Adrenal gland (tissue), 12 donors: ENCODE results near the gene TUBGCP6. TPM values are rescaled to one million over a fixed set of nuclear protein-coding genes. Genes with fewer than 3 reads are reported as not detected.

Source experiments
- DNase-seq, 7 donors: peaks; one replicate each; pipeline ENCODE4 v3.0.0-alpha.2; 2019 to 2020
- H3K27ac ChIP-seq, 5 donors: fragments of 200-600 bp; sonication (generic) in 4 of 5; 1 replicate in 3 of 5; 2 replicates in 2 of 5; pipeline versions ENCODE4 v1.5.1 to v1.8.0; 2016 to 2020; ENCODE audit warnings: mild to moderate bottlenecking in 1 of 5
- H3K27me3 ChIP-seq: fragments of 200-600 bp; 2 replicates; pipeline ENCODE4 v1.8.0; 2021
- H3K36me3 ChIP-seq, 2 donors: fragments of 200-600 bp; replicated peaks in 1 of 2; 1 replicate in 1 of 2; 2 replicates in 1 of 2; pipeline versions ENCODE4 v1.5.1 to v1.8.0; 2018 to 2022
- H3K4me1 ChIP-seq, 2 donors: fragments of 200-600 bp; replicated peaks in 1 of 2; 1 replicate in 1 of 2; 2 replicates in 1 of 2; pipeline versions ENCODE4 v1.5.1 to v1.8.0; 2018 to 2021
- H3K4me3 ChIP-seq, 4 donors: fragments of 200-600 bp; sonication (generic) in 3 of 4; one replicate each; pipeline ENCODE4 v1.5.1; 2016 to 2018
- H3K9me3 ChIP-seq, 3 donors: fragments of 200-600 bp; sonication (generic) in 1 of 3; replicated peaks in 1 of 3; 1 replicate in 2 of 3; 2 replicates in 1 of 3; pipeline versions ENCODE4 v1.5.1 to v1.8.0; 2016 to 2021
- POLR2A ChIP-seq, 2 donors: fragments of 450-650 bp; IDR thresholded peaks; one replicate each; pipeline ENCODE4 v1.6.1; 2017; ENCODE audit warnings: antibody characterized with exemption in 2 of 2, mild to moderate bottlenecking in 2 of 2, moderate library complexity in 1 of 2
- WGBS, 4 donors: extraction: QIAGEN DNeasy Blood & Tissue Kit in 2 of 4; methylation state at CpG; one replicate each; pipeline versions ENCODE4 v1.1.5 to v1.1.7; 2013 to 2017; 5-methylcytosine and 5-hydroxymethylcytosine counted together
- intact Hi-C, 2 donors: fragments of 100-400 bp; cut with DNase I; formaldehyde crosslinking; loops; one replicate each; pipeline versions ENCODE4 v1.14.1 to v1.15.0; 2022 to 2023
- polyA plus RNA-seq, 3 donors: library from polyadenylated mRNA; stranded (reverse); fragments of 200-250 nt in 2 of 3; fragments of 350-450 nt in 1 of 3; fragmentation: Illumina TruSeq in 1 of 3; extraction: RNeasy Lipid Tissue Mini Kit (QIAGEN cat#74804) in 1 of 3; gene quantifications; one replicate each; pipeline ENCODE4 v1.2.3, GENCODE V29; 2013 to 2014
- total RNA-seq, 9 donors: library from RNA; depleted of rRNA in 4 of 9; stranded (reverse); fragments of >200 nt in 4 of 9; fragments of 120-200 nt in 1 of 9; fragmentation: NEBNext Ultra II Directional in 1 of 9; extraction: Animal tissue kit (Norgen Biotek cat#: 25700) in 1 of 9; gene quantifications; one replicate each; pipeline versions ENCODE4 v1.1.0 to v1.2.4, GENCODE V29; 2013 to 2023
- TF ChIP-seq, protein P1 (sequence below), 6 experiments: fragments of 450-650 bp in 4 of 6; fragments of 200-600 bp in 2 of 6; sonication (generic) in 1 of 6; IDR thresholded peaks; 1 replicate in 5 of 6; 2 replicates in 1 of 6; pipeline versions ENCODE4 v1.5.1 to v1.8.0; 2016 to 2021; ENCODE audit warnings: antibody characterized with exemption in 6 of 6, mild to moderate bottlenecking in 2 of 6, moderate library complexity in 1 of 6
- donor health status: healthy with polysubstance abuse.
- donor health status: Bipolar disorder and iron deficiency.
- donor health status: DM: yes; HTN: yes; CAD: no.
- donor health status: DM: no; HTN: no; CAD: no.
- donor health status: DM: no; HTN: no; CAD: no.
- donor health status: DM: yes; HTN: yes; CAD: no.

The TUBGCP6 gene
- total and polyA plus RNA-seq, 12 donors, result 8.3 to 171 (median 47.4) TPM

DNA sequence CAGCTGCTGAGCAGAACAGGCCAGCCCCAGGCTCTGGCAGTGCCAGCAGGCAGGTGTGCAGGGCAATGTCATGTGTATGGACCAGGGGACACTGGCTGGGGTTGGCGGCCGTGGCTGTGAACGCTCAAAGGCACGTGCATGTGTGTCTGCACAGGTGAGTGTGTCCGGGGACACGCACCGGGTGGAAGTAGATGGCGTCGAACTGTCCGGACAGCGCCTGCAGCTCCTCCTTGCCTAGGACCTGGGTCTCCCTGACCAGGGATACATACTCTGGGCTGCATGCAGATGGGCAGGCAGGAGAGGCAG, 5.4 kb upstream of the TUBGCP6 start:
- WGBS, 4 donors, result 20 to 74% (median 70%) methylated on average over 1 to 11 of the region's 11 CpGs
- intact Hi-C loops, result loop anchor here (5.0 to 10.0 kb wide), 2 partner anchors 92 to 365 kb away; partner anchors contain the start of gene PPP6R2 (in 1 of the 2)
- Histone ChIP-seq H3K4me3 (peak overlapping the region in 2 of 4 donors; percentile 55 to 93), H3K9me3 (no peaks in the 10 kb centered on the region), H3K4me1 (peaks cover 26 to 29% of the 10 kb centered on the region in 2 donors), H3K27ac (peak overlapping the region in 2 of 5 donors; percentile 67 to 80), H3K36me3 (peaks cover 0 to 9% of the 10 kb centered on the region in 2 donors), H3K27me3 (no peaks in the 10 kb centered on the region)
- peak in 1 of 7 donors; percentile 62 for DNase-seq
- TF ChIP-seq, protein P1, sequence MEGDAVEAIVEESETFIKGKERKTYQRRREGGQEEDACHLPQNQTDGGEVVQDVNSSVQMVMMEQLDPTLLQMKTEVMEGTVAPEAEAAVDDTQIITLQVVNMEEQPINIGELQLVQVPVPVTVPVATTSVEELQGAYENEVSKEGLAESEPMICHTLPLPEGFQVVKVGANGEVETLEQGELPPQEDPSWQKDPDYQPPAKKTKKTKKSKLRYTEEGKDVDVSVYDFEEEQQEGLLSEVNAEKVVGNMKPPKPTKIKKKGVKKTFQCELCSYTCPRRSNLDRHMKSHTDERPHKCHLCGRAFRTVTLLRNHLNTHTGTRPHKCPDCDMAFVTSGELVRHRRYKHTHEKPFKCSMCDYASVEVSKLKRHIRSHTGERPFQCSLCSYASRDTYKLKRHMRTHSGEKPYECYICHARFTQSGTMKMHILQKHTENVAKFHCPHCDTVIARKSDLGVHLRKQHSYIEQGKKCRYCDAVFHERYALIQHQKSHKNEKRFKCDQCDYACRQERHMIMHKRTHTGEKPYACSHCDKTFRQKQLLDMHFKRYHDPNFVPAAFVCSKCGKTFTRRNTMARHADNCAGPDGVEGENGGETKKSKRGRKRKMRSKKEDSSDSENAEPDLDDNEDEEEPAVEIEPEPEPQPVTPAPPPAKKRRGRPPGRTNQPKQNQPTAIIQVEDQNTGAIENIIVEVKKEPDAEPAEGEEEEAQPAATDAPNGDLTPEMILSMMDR (IDR thresholded peaks at IDR 0.05), result no peak
- no peak for TF ChIP-seq POLR2A (IDR thresholded peaks at IDR 0.05)

DNA sequence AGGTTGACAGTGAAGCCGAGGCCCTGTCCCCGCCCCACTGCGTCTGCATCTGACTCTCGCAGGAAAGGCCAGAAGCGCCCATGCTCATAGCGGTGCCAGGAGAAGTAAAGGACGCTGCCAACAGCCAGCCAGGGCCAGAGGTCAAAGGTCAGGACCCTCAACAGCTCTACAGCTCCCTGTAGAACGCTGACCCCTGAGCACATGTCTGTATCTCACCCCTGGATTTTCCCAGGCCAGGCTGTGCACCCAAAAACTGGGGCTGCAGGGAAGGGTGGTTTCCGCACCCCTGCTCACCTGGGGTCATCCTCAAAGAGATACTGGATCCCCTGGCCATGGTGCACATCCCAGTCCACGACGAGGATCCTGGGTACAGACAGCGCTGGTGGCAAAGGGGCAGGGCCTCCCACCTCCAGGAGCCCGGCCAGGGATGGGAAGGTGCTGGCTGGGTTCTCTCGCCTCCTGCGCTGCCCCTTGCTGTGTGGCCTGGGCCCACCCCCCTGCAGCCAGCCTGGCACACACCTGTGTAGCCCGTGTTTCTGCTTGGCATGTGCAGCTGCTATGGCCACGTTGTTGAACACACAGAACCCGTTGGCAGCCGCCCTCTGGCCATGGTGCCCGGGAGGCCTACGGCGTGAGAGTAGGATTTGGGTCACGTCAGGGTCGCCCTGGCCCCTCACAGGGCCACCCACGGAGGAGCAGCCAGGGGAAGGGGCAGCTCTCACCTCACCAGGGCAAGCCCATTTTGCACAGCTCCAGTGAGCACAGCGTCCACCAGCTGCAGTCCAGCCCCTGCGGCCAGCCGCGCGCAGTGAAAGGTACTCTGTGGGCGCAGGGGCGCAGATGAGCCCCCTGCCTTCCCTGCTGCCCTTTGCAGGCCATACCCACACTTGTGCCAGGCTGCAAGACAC, 4.8 kb upstream of the TUBGCP6 start:
- DNase-seq, result no peak
- H3K4me1 ChIP-seq, result peaks cover 26 to 29% of the 10 kb centered on the region in 2 donors

DNA sequence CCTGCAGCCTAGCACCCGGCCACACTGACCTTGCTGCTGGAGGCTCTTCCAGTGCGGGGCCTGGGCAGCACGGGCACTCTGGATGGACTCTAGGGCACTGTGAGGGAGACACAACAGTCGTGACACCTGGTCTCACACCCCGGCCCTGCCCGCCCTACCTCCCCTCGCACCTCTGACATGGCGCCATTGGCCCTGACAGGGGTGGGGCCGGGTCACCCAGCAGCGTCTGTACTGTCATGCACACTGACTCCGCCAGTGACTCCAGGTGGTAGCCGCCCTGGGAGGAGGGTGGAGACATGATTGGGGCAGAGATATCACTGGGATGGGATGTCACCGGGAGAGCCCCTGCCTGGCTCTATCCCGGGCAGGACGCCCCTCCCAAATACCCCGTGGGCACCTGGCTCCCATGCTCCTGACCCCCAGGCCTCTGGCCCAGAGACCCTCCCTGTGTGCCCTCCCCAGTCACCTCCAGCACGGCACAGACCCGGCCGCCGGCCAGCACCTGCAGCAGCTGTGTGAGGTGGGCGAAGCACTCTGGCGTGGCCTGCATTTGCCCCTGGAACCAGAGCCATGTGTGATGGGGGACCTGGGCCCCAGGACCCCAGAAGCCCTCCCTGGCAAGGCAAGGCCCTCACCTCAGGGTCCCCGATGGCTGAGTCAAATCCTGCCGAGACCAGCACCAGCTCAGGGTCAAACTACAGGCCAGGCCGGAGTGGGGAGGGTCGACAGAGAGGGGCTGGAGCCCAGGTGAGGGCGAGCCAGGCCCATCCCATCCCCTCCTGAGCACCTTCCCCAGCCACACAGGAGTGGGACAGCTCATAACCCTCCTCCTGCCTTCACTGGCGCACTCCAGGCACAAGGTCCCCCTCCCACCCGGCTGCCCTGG, 3.6 kb upstream of the TUBGCP6 start:
- no peaks in the 10 kb centered on the region for H3K9me3 ChIP-seq
- no peak for DNase-seq
- TF ChIP-seq, protein P1 (IDR thresholded peaks at IDR 0.05), result no peak
- no peak for TF ChIP-seq POLR2A (IDR thresholded peaks at IDR 0.05)
- intact Hi-C loops, result no loop called here
- H3K27me3 ChIP-seq, result no peaks in the 10 kb centered on the region
- no peak overlapping the region for H3K4me3 ChIP-seq
- H3K27ac ChIP-seq, result no peak overlapping the region
- peaks cover 33 to 38% of the 10 kb centered on the region in 2 donors for H3K4me1 ChIP-seq
- peaks cover 0 to 9% of the 10 kb centered on the region in 2 donors for H3K36me3 ChIP-seq
- WGBS, 4 donors, result 76 to 85% (median 81%) methylated on average over 4 to 29 of the region's 29 CpGs

More for the DNA sequence above, 4.8 kb upstream of the TUBGCP6 start:
- Histone ChIP-seq H3K9me3 (no peaks in the 10 kb centered on the region), H3K36me3 (peaks cover 0 to 9% of the 10 kb centered on the region in 2 donors), H3K27me3 (no peaks in the 10 kb centered on the region), H3K4me3 (no peak overlapping the region), H3K27ac (no peak overlapping the region)
- 85 to 89% (median 86%) methylated on average over 5 to 32 of the region's 32 CpGs for WGBS, 4 donors
- TF ChIP-seq, protein P1 (IDR thresholded peaks at IDR 0.05), result no peak
- TF ChIP-seq POLR2A (IDR thresholded peaks at IDR 0.05), result no peak
- intact Hi-C loops, result loop anchor here (5.0 to 10.0 kb wide), 2 partner anchors 93 to 365 kb away; partner anchors contain the start of gene PPP6R2 (in 1 of the 2)

DNA sequence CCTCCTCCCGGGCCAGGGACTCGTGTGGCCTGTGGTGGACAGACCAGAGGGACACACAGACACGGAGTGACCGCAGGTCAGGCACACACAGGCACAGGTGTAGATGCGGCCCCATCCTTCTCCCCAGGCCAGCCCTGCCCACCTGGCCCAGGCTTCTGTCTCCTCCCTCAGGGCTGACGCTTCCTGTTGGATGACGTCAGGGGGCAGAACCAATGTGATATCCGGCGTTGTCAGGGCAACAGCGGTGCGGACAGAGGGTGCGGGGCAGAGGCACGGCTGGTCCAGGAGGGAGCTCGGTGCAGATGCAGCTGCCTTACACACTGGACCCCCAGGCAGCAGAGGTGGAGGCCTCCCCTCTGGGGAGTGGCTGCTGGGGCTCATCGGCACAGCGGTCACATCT, 2.9 kb upstream of the TUBGCP6 start:
- peak in 3 of 7 donors; percentile 35 to 86 (median 48) for DNase-seq
- Histone ChIP-seq H3K27me3 (no peaks in the 10 kb centered on the region), H3K36me3 (peaks cover 0 to 9% of the 10 kb centered on the region in 2 donors), H3K4me1 (peaks cover 40 to 45% of the 10 kb centered on the region in 2 donors), H3K9me3 (no peaks in the 10 kb centered on the region), H3K27ac (no peak overlapping the region), H3K4me3 (no peak overlapping the region)
- 45 to 70% (median 49%) methylated on average over 2 to 16 of the region's 16 CpGs for WGBS, 4 donors
- intact Hi-C loops, result no loop called here
- TF ChIP-seq, protein P1 (IDR thresholded peaks at IDR 0.05), result no peak
- no peak for TF ChIP-seq POLR2A (IDR thresholded peaks at IDR 0.05)
